Activated T-helper 9 cell treated with anti-CD3 and anti-CD28 coated beads, Interleukin-2, amount 50 U/mL, for 16 hours (primary cell): Measurements from ENCODE around the gene KRTAP26-1.

Experiments used
- DNase-seq: peaks from one replicate; pipeline ENCODE4 v3.0.0-alpha.2; 2020; ENCODE audit warnings: low read depth

The KRTAP26-1 gene

DNA sequence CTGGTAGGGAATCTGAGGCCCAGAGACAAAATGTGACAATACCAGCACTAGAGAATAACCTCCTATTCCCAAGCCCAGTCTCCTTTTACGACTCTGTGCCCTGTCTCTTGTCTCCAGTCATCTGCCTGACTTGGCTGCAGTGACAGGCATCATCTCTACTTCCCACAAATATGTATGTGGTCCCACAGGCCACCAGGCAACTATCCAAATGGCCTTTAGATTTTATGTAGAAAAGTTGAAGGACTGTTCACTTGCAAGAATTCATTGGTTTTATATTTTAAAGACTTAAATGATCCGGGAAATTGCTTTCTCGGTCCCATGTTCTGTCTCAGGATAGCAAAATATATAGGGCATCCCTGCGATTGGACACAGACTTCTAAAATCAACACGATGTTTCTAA, 49.0 kb downstream of the KRTAP26-1 start:
- no peak for DNase-seq

DNA sequence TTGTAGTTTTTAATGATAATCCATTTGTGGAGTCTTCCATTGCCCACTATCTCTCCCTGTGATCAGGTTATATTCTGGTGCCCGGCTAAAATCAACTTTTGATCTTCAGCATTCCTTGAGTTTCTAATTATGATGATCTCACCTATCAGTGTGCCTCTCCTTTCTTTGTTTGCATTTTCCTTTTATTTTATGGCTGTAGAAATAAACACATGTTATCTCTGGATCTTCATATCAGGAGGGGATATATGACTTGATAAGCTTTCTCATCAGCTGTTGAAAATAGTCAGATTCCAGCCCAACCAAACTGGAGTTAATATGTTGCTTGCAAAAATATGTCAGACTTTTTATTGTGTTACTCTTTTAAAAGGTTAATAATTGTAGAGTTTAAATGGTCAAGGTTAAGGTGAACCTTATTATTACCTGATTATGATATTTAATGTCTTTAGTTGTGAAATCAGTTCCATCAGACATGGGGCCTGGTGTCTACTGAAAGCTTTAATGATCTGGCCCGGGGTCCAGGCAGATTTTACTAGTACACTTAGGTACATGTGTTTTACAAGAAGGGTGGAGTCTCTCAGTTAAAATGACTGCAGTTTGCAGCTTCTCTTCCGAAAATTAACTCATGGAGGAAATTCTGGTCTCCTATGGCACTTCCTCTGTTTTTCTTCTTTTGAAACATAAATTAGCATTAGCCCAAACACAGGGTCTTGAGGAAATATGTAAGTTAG, 50.1 kb downstream of the KRTAP26-1 start:
- no peak for DNase-seq
